HepG2 (cell line): Measurements from ENCODE around the gene RBCK1. TPM values are rescaled to one million over a fixed set of nuclear protein-coding genes. Genes with fewer than 3 reads are reported as not detected.
A peak's percentile ranks its signal among the peaks of the same experiment; 100 is the strongest.

ENCODE experiments used
- ATF2 ChIP-seq: sonication (generic); formaldehyde crosslinking; IDR thresholded peaks from 2 replicates; pipeline ENCODE4 v1.4.0; 2020; ENCODE audit warnings: missing genetic modification reagents
- BRF2 ChIP-seq: sonication (generic); formaldehyde crosslinking; IDR thresholded peaks from 2 replicates; pipeline ENCODE4 v1.8.1; 2022; ENCODE audit warnings: mild to moderate bottlenecking, missing genetic modification reagents
- CEBPG ChIP-seq: IDR thresholded peaks from 2 replicates; pipeline ENCODE4 v1.6.1; 2016
- HDAC2 ChIP-seq: sonication (generic); formaldehyde crosslinking; IDR thresholded peaks from 2 replicates; pipeline ENCODE4 v1.4.0; 2020; ENCODE audit warnings: missing genetic modification reagents
- KLF15 ChIP-seq: sonication (generic); formaldehyde crosslinking; IDR thresholded peaks from 2 replicates; pipeline ENCODE4 v1.8.1; 2023; ENCODE audit warnings: borderline replicate concordance, mild to moderate bottlenecking, inconsistent platforms, missing genetic modification reagents, mixed read lengths
- MTERF4 ChIP-seq: sonication (generic); formaldehyde crosslinking; IDR thresholded peaks from 2 replicates; pipeline ENCODE4 v1.8.0; 2023; ENCODE audit warnings: mild to moderate bottlenecking, missing genetic modification reagents
- POLR2G ChIP-seq: fragments of 200-400 bp; formaldehyde crosslinking; IDR thresholded peaks from 2 replicates; pipeline ENCODE4 v1.6.1; 2018; ENCODE audit warnings: mild to moderate bottlenecking, low read depth, low read length, moderate library complexity
- PRDM4 ChIP-seq: sonication (generic); formaldehyde crosslinking; IDR thresholded peaks from 2 replicates; pipeline ENCODE4 v1.9.0; 2021; ENCODE audit warnings: missing genetic modification reagents, borderline replicate concordance
- RBAK ChIP-seq: sonication (generic); formaldehyde crosslinking; IDR thresholded peaks from 2 replicates; pipeline ENCODE4 v1.5.1; 2020; ENCODE audit warnings: mild to moderate bottlenecking, missing genetic modification reagents
- SMAD9 ChIP-seq: sonication (generic); formaldehyde crosslinking; IDR thresholded peaks from 2 replicates; pipeline ENCODE4 v1.5.1; 2020; ENCODE audit warnings: mild to moderate bottlenecking, missing genetic modification reagents
- TOE1 ChIP-seq: sonication (generic); formaldehyde crosslinking; IDR thresholded peaks from 2 replicates; pipeline ENCODE4 v1.4.0; 2020; ENCODE audit warnings: mild to moderate bottlenecking, missing genetic modification reagents
- TSC22D2 ChIP-seq: sonication (generic); formaldehyde crosslinking; IDR thresholded peaks from 2 replicates; pipeline ENCODE4 v1.5.1; 2020; ENCODE audit warnings: missing genetic modification reagents, mild to moderate bottlenecking, borderline replicate concordance
- YEATS2 ChIP-seq: sonication (generic); formaldehyde crosslinking; IDR thresholded peaks from 2 replicates; pipeline ENCODE4 v1.4.0; 2020; ENCODE audit warnings: missing genetic modification reagents, borderline replicate concordance
- ZNF230 ChIP-seq: sonication (generic); formaldehyde crosslinking; IDR thresholded peaks from 2 replicates; pipeline ENCODE4 v1.4.0; 2020; ENCODE audit warnings: mild to moderate bottlenecking, missing genetic modification reagents
- ZNF296 ChIP-seq: sonication (generic); formaldehyde crosslinking; conservative IDR thresholded peaks from 2 replicates; pipeline ENCODE4 v1.5.0; 2020; ENCODE audit warnings: mild to moderate bottlenecking, missing genetic modification reagents
- ZNF777 ChIP-seq: sonication (generic); formaldehyde crosslinking; IDR thresholded peaks from 2 replicates; pipeline ENCODE4 v1.4.0; 2020; ENCODE audit warnings: missing genetic modification reagents
- polyA plus RNA-seq, 8 experiments: library from polyadenylated mRNA; depleted of rRNA in 3 of 8; stranded (reverse) in 7 of 8; unstranded in 1 of 8; fragments of >200 nt; fragmentation: Illumina TruSeq in 4 of 8; extraction: Trizol in 4 of 8; gene quantifications; 2 replicates each; pipeline versions ENCODE4 v1.2.1 to v1.2.3, GENCODE V29; 2011 to 2016; ENCODE audit warnings: low read depth in 4 of 8, missing spikeins in 1 of 8, mixed read lengths in 1 of 8; ENCODE audit not compliant: insufficient read depth in 1 of 8
- total RNA-seq, 5 experiments: library from RNA; depleted of rRNA; stranded (reverse); fragments of >200 nt; fragmentation: Illumina TruSeq; extraction: Trizol; gene quantifications; 2 replicates each; pipeline ENCODE4 v1.2.3, GENCODE V29; 2016; ENCODE audit warnings: low read depth in 1 of 5
- TF ChIP-seq, protein P1 (sequence below): sonication (generic); formaldehyde crosslinking; conservative IDR thresholded peaks from 2 replicates; pipeline ENCODE4 v1.4.0; 2020; ENCODE audit warnings: mild to moderate bottlenecking, missing genetic modification reagents, moderate library complexity
- TF ChIP-seq, protein P2 (sequence below): IDR thresholded peaks from 2 replicates; pipeline ENCODE4 v1.6.1; 2016; ENCODE audit warnings: low read depth, borderline replicate concordance

Gene RBCK1
- total and polyA plus RNA-seq, 2 of the 13 experiments (the other 11 are each of a cell fraction or from before 2014, with no cell fraction given), result 149 to 215 TPM

GRCh38 chr20:407133-407952 lies 756 bp upstream of the RBCK1 start (continued):
- TF ChIP-seq KLF15 (CRISPR knock-in tag) (peak; percentile 69), HDAC2 (CRISPR knock-in tag) (peak; percentile 68; the same call in 1 of the 2 replicates), TOE1 (CRISPR knock-in tag) (no peak), RBAK (no peak), SMAD9 (CRISPR knock-in tag) (peak; percentile 83), ATF2 (CRISPR knock-in tag) (no peak; the same call in none of the 2 replicates), PRDM4 (CRISPR knock-in tag) (0 out of 2 replicates have a peak, but pooled peaks have one; percentile 42), POLR2G (peak; percentile 89), BRF2 (peak; percentile 84; the same call in 1 of the 2 replicates), CEBPG (CRISPR knock-in tag) (peak; percentile 33; the same call in 1 of the 2 replicates), MTERF4 (CRISPR knock-in tag) (peak; percentile 78), TSC22D2 (CRISPR knock-in tag) (peak; percentile 93; the same call in 1 of the 2 replicates), ZNF777 (CRISPR knock-in tag) (peak; percentile 89), ZNF296 (CRISPR knock-in tag) (peak; percentile 95), ZNF230 (peak; percentile 74; the same call in 1 of the 2 replicates), YEATS2 (CRISPR knock-in tag) (no peak; the same call in none of the 2 replicates)
- TF ChIP-seq, protein P1, sequence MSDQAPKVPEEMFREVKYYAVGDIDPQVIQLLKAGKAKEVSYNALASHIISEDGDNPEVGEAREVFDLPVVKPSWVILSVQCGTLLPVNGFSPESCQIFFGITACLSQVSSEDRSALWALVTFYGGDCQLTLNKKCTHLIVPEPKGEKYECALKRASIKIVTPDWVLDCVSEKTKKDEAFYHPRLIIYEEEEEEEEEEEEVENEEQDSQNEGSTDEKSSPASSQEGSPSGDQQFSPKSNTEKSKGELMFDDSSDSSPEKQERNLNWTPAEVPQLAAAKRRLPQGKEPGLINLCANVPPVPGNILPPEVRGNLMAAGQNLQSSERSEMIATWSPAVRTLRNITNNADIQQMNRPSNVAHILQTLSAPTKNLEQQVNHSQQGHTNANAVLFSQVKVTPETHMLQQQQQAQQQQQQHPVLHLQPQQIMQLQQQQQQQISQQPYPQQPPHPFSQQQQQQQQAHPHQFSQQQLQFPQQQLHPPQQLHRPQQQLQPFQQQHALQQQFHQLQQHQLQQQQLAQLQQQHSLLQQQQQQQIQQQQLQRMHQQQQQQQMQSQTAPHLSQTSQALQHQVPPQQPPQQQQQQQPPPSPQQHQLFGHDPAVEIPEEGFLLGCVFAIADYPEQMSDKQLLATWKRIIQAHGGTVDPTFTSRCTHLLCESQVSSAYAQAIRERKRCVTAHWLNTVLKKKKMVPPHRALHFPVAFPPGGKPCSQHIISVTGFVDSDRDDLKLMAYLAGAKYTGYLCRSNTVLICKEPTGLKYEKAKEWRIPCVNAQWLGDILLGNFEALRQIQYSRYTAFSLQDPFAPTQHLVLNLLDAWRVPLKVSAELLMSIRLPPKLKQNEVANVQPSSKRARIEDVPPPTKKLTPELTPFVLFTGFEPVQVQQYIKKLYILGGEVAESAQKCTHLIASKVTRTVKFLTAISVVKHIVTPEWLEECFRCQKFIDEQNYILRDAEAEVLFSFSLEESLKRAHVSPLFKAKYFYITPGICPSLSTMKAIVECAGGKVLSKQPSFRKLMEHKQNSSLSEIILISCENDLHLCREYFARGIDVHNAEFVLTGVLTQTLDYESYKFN (CRISPR knock-in tag), result peak; percentile 3; the same call in 1 of the 2 replicates
- TF ChIP-seq, protein P2, sequence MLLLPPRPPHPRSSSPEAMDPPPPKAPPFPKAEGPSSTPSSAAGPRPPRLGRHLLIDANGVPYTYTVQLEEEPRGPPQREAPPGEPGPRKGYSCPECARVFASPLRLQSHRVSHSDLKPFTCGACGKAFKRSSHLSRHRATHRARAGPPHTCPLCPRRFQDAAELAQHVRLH (CRISPR knock-in tag), result peak; percentile 17; the same call in 1 of the 2 replicates
